Spleen (tissue), 11 donors: ENCODE measurements around the gene HSF2. TPM values are rescaled to one million over a fixed set of nuclear protein-coding genes. Genes with fewer than 3 reads are reported as not detected.

Source experiments
- DNase-seq: peaks from one replicate; pipeline ENCODE4 v3.0.0-alpha.2; 2020
- H3K27ac ChIP-seq, 8 donors: fragments of 200-600 bp; sonication (generic) in 7 of 8; 1 replicate in 4 of 8; 2 replicates in 4 of 8; pipeline versions ENCODE4 v1.5.0 to v1.8.0; 2016 to 2021; ENCODE audit warnings: inconsistent platforms in 4 of 8, mild to moderate bottlenecking in 4 of 8, moderate library complexity in 1 of 8
- H3K27me3 ChIP-seq, 7 donors: fragments of 200-600 bp; sonication (generic) in 6 of 7; replicated peaks in 1 of 7; 1 replicate in 4 of 7; 2 replicates in 3 of 7; pipeline versions ENCODE4 v1.5.0 to v1.8.0; 2016 to 2021; ENCODE audit warnings: inconsistent platforms in 3 of 7, mild to moderate bottlenecking in 1 of 7
- H3K36me3 ChIP-seq, 6 donors: fragments of 200-600 bp; sonication (generic) in 5 of 6; 1 replicate in 4 of 6; 2 replicates in 2 of 6; pipeline versions ENCODE4 v1.5.0 to v1.8.0; 2016 to 2021; ENCODE audit warnings: inconsistent platforms in 2 of 6
- H3K4me1 ChIP-seq, 6 donors: fragments of 200-600 bp; sonication (generic) in 5 of 6; 1 replicate in 3 of 6; 2 replicates in 3 of 6; pipeline versions ENCODE4 v1.5.0 to v1.8.0; 2016 to 2021; ENCODE audit warnings: inconsistent platforms in 3 of 6
- H3K4me3 ChIP-seq, 8 donors: fragments of 200-600 bp; sonication (generic) in 7 of 8; 1 replicate in 4 of 8; 2 replicates in 4 of 8; pipeline versions ENCODE4 v1.5.0 to v1.8.0; 2016 to 2021; ENCODE audit warnings: inconsistent platforms in 4 of 8, mild to moderate bottlenecking in 4 of 8, moderate library complexity in 2 of 8
- H3K9me3 ChIP-seq, 8 donors: fragments of 200-600 bp; sonication (generic) in 7 of 8; 1 replicate in 4 of 8; 2 replicates in 4 of 8; pipeline versions ENCODE4 v1.5.0 to v1.8.0; 2016 to 2021; ENCODE audit warnings: inconsistent platforms in 4 of 8
- POLR2A ChIP-seq, 3 donors: fragments of 450-650 bp; IDR thresholded peaks; one replicate each; pipeline ENCODE4 v1.5.1; 2017; ENCODE audit warnings: antibody characterized with exemption in 3 of 3, mild to moderate bottlenecking in 1 of 3
- POLR2AphosphoS5 ChIP-seq, 3 donors: sonication (generic); formaldehyde crosslinking; IDR thresholded peaks; one replicate each; pipeline ENCODE4 v1.5.1; 2017; ENCODE audit warnings: antibody characterized with exemption in 3 of 3
- WGBS, 5 donors: extraction: QIAGEN DNeasy Blood & Tissue Kit in 3 of 5; methylation state at CpG; one replicate each; pipeline versions ENCODE4 v1.1.5 to v1.1.7; 2013 to 2018; 5-methylcytosine and 5-hydroxymethylcytosine counted together
- intact Hi-C: fragments of 100-400 bp; cut with DNase I; formaldehyde crosslinking; loops from one replicate; pipeline ENCODE4 v1.15.0; 2023; ENCODE audit warnings: low total_unique reads
- polyA plus RNA-seq, 3 donors: library from polyadenylated mRNA; stranded (reverse); fragments of 200-250 nt; gene quantifications; one replicate each; pipeline ENCODE4 v1.2.1, GENCODE V29; 2013
- small RNA-seq, 4 donors: library from RNA; depleted of rRNA; stranded (forward); fragments of <200 nt; gene quantifications; one replicate each; pipeline ENCODE3, GENCODE V24; 2016
- total RNA-seq, 7 donors: library from RNA; depleted of rRNA in 3 of 7; stranded (reverse); fragments of >200 nt in 3 of 7; fragmentation: NEBNext Ultra II Directional in 4 of 7; extraction: Animal tissue kit (Norgen Biotek cat#: 25700) in 4 of 7; gene quantifications; one replicate each; pipeline versions ENCODE4 v1.1.0 to v1.2.1, GENCODE V29; 2016 to 2021
- TF ChIP-seq, protein P1 (sequence below), 11 experiments: fragments of 200-600 bp in 7 of 11; fragments of 450-650 bp in 4 of 11; sonication (generic) in 4 of 11; IDR thresholded peaks in 8 of 11; conservative IDR thresholded peaks in 3 of 11; 1 replicate in 7 of 11; 2 replicates in 4 of 11; pipeline versions ENCODE4 v1.4.0 to v1.8.0; 2016 to 2021; ENCODE audit warnings: antibody characterized with exemption in 11 of 11, inconsistent platforms in 4 of 11, mild to moderate bottlenecking in 1 of 11
- donor health status: healthy with polysubstance abuse.
- donor health status: DM: no; HTN: no; CAD: no; lungs with moderate emphysema.
- donor health status: DM: no; HTN: no; CAD: no.
- donor health status: Bipolar disorder and iron deficiency.
- donor health status: healthy.
- donor health status: DM: no; HTN: no; CAD: no.
- donor health status: DM: yes; HTN: yes; CAD: no.

The HSF2 gene
- total and polyA plus RNA-seq, 10 donors, result 7.5 to 18.2 (median 10.6) TPM

DNA sequence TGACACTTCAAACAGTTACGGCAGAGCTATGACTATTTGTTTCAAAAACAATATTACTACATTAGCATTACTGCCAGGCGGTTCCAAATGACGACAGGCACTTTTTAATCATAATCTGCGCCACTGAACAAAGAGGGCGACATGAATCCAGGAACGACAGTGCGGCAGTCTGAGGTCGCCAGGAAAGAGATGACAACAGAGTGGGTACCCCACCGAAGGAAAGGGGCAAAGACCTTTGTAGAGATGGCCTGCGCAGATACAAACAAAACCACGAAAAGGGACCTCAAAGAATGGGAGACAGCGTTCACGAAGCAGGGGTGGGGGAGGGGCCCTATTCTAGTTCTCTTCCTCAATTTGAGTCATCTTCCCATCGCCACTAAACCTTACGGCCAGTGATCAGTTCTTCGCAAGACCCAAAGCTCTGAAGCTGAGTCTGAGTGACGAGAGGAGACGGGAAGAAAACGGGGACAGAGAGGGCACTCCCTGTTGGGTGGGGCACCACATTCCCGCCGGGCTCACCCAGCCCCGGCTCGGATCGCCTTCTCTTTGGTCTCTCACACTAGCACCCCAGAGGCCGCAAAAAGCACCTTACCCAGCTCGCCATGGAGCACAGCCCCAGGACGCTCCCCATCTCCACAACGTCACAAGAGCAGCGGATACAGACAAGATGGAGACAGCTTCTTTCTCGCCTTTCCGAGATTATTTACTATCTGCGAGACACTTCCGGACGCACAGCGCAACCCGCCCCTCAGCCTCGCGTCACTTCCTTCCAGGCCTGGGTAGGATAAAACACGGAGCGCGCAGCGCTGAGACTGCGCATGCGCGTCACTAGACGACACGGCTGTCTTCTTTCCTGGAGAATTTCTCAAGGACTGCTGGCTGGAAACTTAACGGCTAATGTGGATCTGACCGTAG, 71.9 kb downstream of the HSF2 start, which contains the start of gene SERINC1:
TSS of gene SERINC1 (minus strand) at position 701 of the 915 bp plus-strand sequence. CDS start at position 631, 70 bp downstream.
- Histone ChIP-seq H3K36me3 (peaks cover 0 to 14% (median 0%) of the 10 kb centered on the region in 6 donors), H3K27ac (peak within 1 kb of the TSS; percentile 97 to 99 (median 98)), H3K4me3 (peak within 1 kb of the TSS; percentile 74 to 92 (median 80)), H3K4me1 (peaks cover 23 to 56% (median 53%) of the 10 kb centered on the region in 6 donors), H3K9me3 (no peaks in the 10 kb centered on the region), H3K27me3 (no peaks in the 10 kb centered on the region)
- peak; percentile 97 for DNase-seq
- 0% methylated on average over 49 of the region's 49 CpGs for WGBS, 5 donors
- intact Hi-C loops, result no loop called here
- TF ChIP-seq POLR2AphosphoS5 (IDR thresholded peaks at IDR 0.05) (peak; percentile 96 to 98 (median 96)), POLR2A (IDR thresholded peaks at IDR 0.05) (peak; percentile 55 to 86 (median 64))
- TF ChIP-seq, protein P1, sequence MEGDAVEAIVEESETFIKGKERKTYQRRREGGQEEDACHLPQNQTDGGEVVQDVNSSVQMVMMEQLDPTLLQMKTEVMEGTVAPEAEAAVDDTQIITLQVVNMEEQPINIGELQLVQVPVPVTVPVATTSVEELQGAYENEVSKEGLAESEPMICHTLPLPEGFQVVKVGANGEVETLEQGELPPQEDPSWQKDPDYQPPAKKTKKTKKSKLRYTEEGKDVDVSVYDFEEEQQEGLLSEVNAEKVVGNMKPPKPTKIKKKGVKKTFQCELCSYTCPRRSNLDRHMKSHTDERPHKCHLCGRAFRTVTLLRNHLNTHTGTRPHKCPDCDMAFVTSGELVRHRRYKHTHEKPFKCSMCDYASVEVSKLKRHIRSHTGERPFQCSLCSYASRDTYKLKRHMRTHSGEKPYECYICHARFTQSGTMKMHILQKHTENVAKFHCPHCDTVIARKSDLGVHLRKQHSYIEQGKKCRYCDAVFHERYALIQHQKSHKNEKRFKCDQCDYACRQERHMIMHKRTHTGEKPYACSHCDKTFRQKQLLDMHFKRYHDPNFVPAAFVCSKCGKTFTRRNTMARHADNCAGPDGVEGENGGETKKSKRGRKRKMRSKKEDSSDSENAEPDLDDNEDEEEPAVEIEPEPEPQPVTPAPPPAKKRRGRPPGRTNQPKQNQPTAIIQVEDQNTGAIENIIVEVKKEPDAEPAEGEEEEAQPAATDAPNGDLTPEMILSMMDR (IDR thresholded peaks at IDR 0.05 in 8 of 11, conservative IDR thresholded peaks at IDR 0.05 in 3 of 11), result no peak

DNA sequence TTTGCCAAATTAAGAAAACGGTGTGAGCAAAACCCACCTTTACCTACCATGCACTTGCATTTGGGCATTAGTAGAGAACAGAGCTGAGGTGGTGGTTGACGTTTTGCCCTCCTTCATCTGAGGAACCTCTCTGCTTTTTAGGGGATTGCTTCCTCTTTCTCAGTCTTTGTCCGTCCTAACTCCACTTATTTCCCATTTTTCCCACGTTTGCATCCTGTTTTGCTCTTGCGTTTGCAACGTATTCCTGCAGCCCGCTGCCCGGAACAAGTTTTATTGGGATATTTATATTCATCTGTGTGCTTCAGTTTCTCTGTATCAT, 72.5 kb downstream of the HSF2 start:
- TF ChIP-seq POLR2A (IDR thresholded peaks at IDR 0.05), result no peak
- no peak for TF ChIP-seq POLR2AphosphoS5 (IDR thresholded peaks at IDR 0.05)
- peak; percentile 25 for DNase-seq
- no peaks in the 10 kb centered on the region for H3K27me3 ChIP-seq
- peak overlapping the region; percentile 74 to 92 (median 80) for H3K4me3 ChIP-seq
- intact Hi-C loops, result no loop called here
- peaks cover 23 to 50% (median 47%) of the 10 kb centered on the region in 6 donors for H3K4me1 ChIP-seq
- 0 to 3% (median 1%) methylated on average over 8 of the region's 8 CpGs for WGBS, 5 donors
- peak overlapping the region; percentile 97 to 99 (median 98) for H3K27ac ChIP-seq
- peaks cover 0 to 8% (median 0%) of the 10 kb centered on the region in 6 donors for H3K36me3 ChIP-seq
- H3K9me3 ChIP-seq, result no peaks in the 10 kb centered on the region

DNA sequence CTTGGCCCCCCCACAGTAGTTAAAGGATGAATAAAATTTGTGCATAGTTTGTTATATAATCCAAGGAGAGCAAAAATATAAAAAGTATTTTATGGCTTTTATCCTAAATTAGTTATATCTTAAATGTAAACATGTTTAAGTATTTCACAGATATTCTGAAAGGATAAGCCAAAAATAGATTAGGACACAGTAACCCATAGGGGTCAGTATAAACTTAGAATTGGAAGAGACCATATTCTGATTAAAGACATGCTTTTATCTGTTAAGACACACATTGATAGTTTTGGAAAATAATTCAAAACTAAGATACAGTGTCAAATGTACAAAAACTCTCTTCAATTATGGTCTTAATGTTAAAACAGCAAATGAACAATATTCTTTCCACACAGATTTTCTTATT, 76.7 kb downstream of the HSF2 start:
- TF ChIP-seq POLR2AphosphoS5 (IDR thresholded peaks at IDR 0.05), result no peak
- TF ChIP-seq, protein P1 (IDR thresholded peaks at IDR 0.05 in 8 of 11, conservative IDR thresholded peaks at IDR 0.05 in 3 of 11), result peak in 8 of 11 experiments; percentile 30 to 58 (median 46)
- DNase-seq, result no peak
- Histone ChIP-seq H3K36me3 (no peaks in the 10 kb centered on the region), H3K4me3 (no peak overlapping the region), H3K27me3 (no peaks in the 10 kb centered on the region), H3K27ac (no peak overlapping the region), H3K9me3 (no peaks in the 10 kb centered on the region), H3K4me1 (peaks cover 0 to 10% (median 8%) of the 10 kb centered on the region in 6 donors)
- intact Hi-C loops, result no loop called here

DNA sequence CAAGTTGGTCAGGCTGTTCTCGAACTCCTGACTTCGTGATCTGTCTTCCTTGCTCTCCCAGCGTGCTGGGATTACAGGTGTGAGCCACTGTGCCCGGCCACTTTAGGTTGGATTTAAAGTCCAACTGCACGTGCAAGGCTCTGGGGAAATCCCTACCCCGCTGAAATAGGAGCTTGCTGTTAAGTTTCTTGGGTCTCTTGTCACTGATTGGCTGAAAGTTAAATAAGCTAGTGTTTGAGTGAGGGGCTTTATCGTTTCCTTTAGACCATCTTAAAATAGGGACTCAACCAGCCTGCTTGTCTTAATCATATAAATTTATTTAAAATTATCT, 83.3 kb downstream of the HSF2 start:
- Histone ChIP-seq H3K4me1 (peaks cover 0 to 6% (median 0%) of the 10 kb centered on the region in 6 donors), H3K27me3 (no peaks in the 10 kb centered on the region), H3K4me3 (no peak overlapping the region), H3K9me3 (no peaks in the 10 kb centered on the region), H3K27ac (no peak overlapping the region), H3K36me3 (no peaks in the 10 kb centered on the region)
- intact Hi-C loops, result no loop called here
- DNase-seq, result no peak
- WGBS, 5 donors, result 71 to 88% (median 77%) methylated on average over 7 of the region's 7 CpGs
- no peak for TF ChIP-seq POLR2AphosphoS5 (IDR thresholded peaks at IDR 0.05)
- TF ChIP-seq POLR2A (IDR thresholded peaks at IDR 0.05), result no peak
- TF ChIP-seq, protein P1 (IDR thresholded peaks at IDR 0.05 in 8 of 11, conservative IDR thresholded peaks at IDR 0.05 in 3 of 11), result no peak

Small RNAs within 50 kb of the gene (small RNA-seq; reads per million reads assigned to genes)
- gene Z99129.1, result 0 reads per million in 4 donors

Other genes starting within 250 kb of the HSF2 start
- gene SERINC1, start 72.2 kb downstream of the HSF2 start, total RNA-seq, result 100 to 1,000 TPM; 120 to 191 (median 162) TPM
- gene SERINC1, start 72.2 kb downstream of the HSF2 start, polyA plus RNA-seq, result 10 to 100 TPM; 26.6 to 49.2 (median 44.7) TPM
- 1 to 10 TPM in 4 of 7 donors, under 1 TPM in 1, not detected in 2; 0.94 to 3.0 (median 1.7) TPM for gene PKIB, start 210.8 kb downstream of the HSF2 start, total RNA-seq
- gene PKIB, start 210.8 kb downstream of the HSF2 start, polyA plus RNA-seq, result 1 to 10 TPM in 2 of 3 donors, under 1 TPM in 1; 0.85 to 2.9 (median 1.2) TPM